ENCODE results near the gene EGFR. TPM values are rescaled to one million over a fixed set of nuclear protein-coding genes. Genes with fewer than 3 reads are reported as not detected.

Gene EGFR
- total and polyA plus RNA-seq, 2 donors (not counting 1 experiment from before 2014, with no cell fraction given) = 55.3 to 62.8 TPM

- no peak for TF ChIP-seq CTCF (conservative IDR thresholded peaks at IDR 0.05 in 1 of 2, IDR thresholded peaks at IDR 0.05 in 1 of 2; ENCODE audit: low read depth in 1 of 2, low read length in 2 of 2)
- TF ChIP-seq EZH2 (IDR thresholded peaks at IDR 0.05; ENCODE audit: low read length, missing control alignments) = no peak
- no peak overlapping the region for H3K4me3 ChIP-seq (replicated peaks in 1 of 4; ENCODE audit: control extremely low read depth in 1 of 4, insufficient read depth in 1 of 4, low read depth in 3 of 4, low read length in 4 of 4)
- no peak for DNase-seq (ENCODE audit: low read depth in 2 of 2)
- no peaks in the 10 kb centered on the region for H3K27me3 ChIP-seq (ENCODE audit: control insufficient read depth, insufficient read depth, low read length)
- H4K20me1 ChIP-seq (ENCODE audit: control insufficient read depth, extremely low read depth, insufficient read depth, low read length) = no peaks in the 10 kb centered on the region
- H3K27ac ChIP-seq (ENCODE audit: insufficient read depth, low read length) = no peak overlapping the region
- no peak overlapping the region for H3K4me2 ChIP-seq (ENCODE audit: extremely low read depth, insufficient read depth, low read length)
- no peak overlapping the region for H3K9ac ChIP-seq (ENCODE audit: insufficient read depth, low read length)
- H3K4me1 ChIP-seq (ENCODE audit: control insufficient read depth, extremely low read depth, insufficient read depth, low read length) = no peaks in the 10 kb centered on the region
- H2AFZ ChIP-seq (ENCODE audit: low read length) = no peak overlapping the region
- H3K9me3 ChIP-seq (ENCODE audit: control insufficient read depth, insufficient read depth, low read depth, low read length) = no peaks in the 10 kb centered on the region
- peaks cover 37% of the 10 kb centered on the region for H3K36me3 ChIP-seq (ENCODE audit: control insufficient read depth, insufficient read depth, low read length)
- no peaks in the 10 kb centered on the region for H3K79me2 ChIP-seq (ENCODE audit: control insufficient read depth, insufficient read depth, low read length)
Observed at GRCh38 chr7:55207436-55208125, 188.8 kb downstream of the EGFR start.

- Histone ChIP-seq H3K27ac (ENCODE audit: insufficient read depth, low read length) (no peak overlapping the region), H3K9me3 (ENCODE audit: control insufficient read depth, insufficient read depth, low read depth, low read length) (no peaks in the 10 kb centered on the region), H3K4me1 (ENCODE audit: control insufficient read depth, extremely low read depth, insufficient read depth, low read length) (peaks cover 1% of the 10 kb centered on the region), H4K20me1 (ENCODE audit: control insufficient read depth, extremely low read depth, insufficient read depth, low read length) (no peaks in the 10 kb centered on the region), H3K79me2 (ENCODE audit: control insufficient read depth, insufficient read depth, low read length) (no peaks in the 10 kb centered on the region), H3K4me3 (replicated peaks in 1 of 4; ENCODE audit: control extremely low read depth in 1 of 4, insufficient read depth in 1 of 4, low read depth in 3 of 4, low read length in 4 of 4) (no peak overlapping the region), H3K4me2 (ENCODE audit: extremely low read depth, insufficient read depth, low read length) (no peak overlapping the region), H2AFZ (ENCODE audit: low read length) (no peak overlapping the region), H3K9ac (ENCODE audit: insufficient read depth, low read length) (no peak overlapping the region), H3K27me3 (ENCODE audit: control insufficient read depth, insufficient read depth, low read length) (no peaks in the 10 kb centered on the region), H3K36me3 (ENCODE audit: control insufficient read depth, insufficient read depth, low read length) (peaks cover 27% of the 10 kb centered on the region)
- TF ChIP-seq CTCF (conservative IDR thresholded peaks at IDR 0.05 in 1 of 2, IDR thresholded peaks at IDR 0.05 in 1 of 2; ENCODE audit: low read depth in 1 of 2, low read length in 2 of 2) (no peak), EZH2 (IDR thresholded peaks at IDR 0.05; ENCODE audit: low read length, missing control alignments) (no peak)
- DNase-seq (ENCODE audit: low read depth in 2 of 2) = no peak
Observed at GRCh38 chr7:55209366-55209765, 190.5 kb downstream of the EGFR start.

- no peaks in the 10 kb centered on the region for H4K20me1 ChIP-seq (ENCODE audit: control insufficient read depth, extremely low read depth, insufficient read depth, low read length)
- H3K9ac ChIP-seq (ENCODE audit: insufficient read depth, low read length) = no peak overlapping the region
- H3K27me3 ChIP-seq (ENCODE audit: control insufficient read depth, insufficient read depth, low read length) = no peaks in the 10 kb centered on the region
- H3K4me3 ChIP-seq (replicated peaks in 1 of 4; ENCODE audit: control extremely low read depth in 1 of 4, insufficient read depth in 1 of 4, low read depth in 3 of 4, low read length in 4 of 4) = no peak overlapping the region
- no peaks in the 10 kb centered on the region for H3K9me3 ChIP-seq (ENCODE audit: control insufficient read depth, insufficient read depth, low read depth, low read length)
- H2AFZ ChIP-seq (ENCODE audit: low read length) = no peak overlapping the region
- H3K36me3 ChIP-seq (ENCODE audit: control insufficient read depth, insufficient read depth, low read length) = peaks cover 21% of the 10 kb centered on the region
- H3K4me1 ChIP-seq (ENCODE audit: control insufficient read depth, extremely low read depth, insufficient read depth, low read length) = peaks cover 3% of the 10 kb centered on the region
- no peak overlapping the region for H3K27ac ChIP-seq (ENCODE audit: insufficient read depth, low read length)
- H3K4me2 ChIP-seq (ENCODE audit: extremely low read depth, insufficient read depth, low read length) = no peak overlapping the region
- no peak for DNase-seq (ENCODE audit: low read depth in 2 of 2)
- TF ChIP-seq CTCF (conservative IDR thresholded peaks at IDR 0.05 in 1 of 2, IDR thresholded peaks at IDR 0.05 in 1 of 2; ENCODE audit: low read depth in 1 of 2, low read length in 2 of 2) (no peak), EZH2 (IDR thresholded peaks at IDR 0.05; ENCODE audit: low read length, missing control alignments) (no peak)
- no peaks in the 10 kb centered on the region for H3K79me2 ChIP-seq (ENCODE audit: control insufficient read depth, insufficient read depth, low read length)
Observed at GRCh38 chr7:55210176-55210575, 191.4 kb downstream of the EGFR start.

All from fibroblast of lung (primary cell).